Mesenchymal stem cell (in vitro differentiated cells and primary cell): Measurements from ENCODE around the gene NFAT5.
"Not testable (repeated sequence)": the region's sequence is repeated elsewhere in the genome, so short reads cannot be mapped to it uniquely, and the experiment has no call there.

Experiments
- DNase-seq: peaks from one replicate; pipeline ENCODE4 v3.0.0-alpha.2; 2013
- H2AFZ ChIP-seq: one replicate; pipeline ENCODE4 v1.6.1; 2013; ENCODE audit warnings: low read depth, mild to moderate bottlenecking, control low read depth, inconsistent platforms, low read length, moderate library complexity
- H2AK5ac ChIP-seq: 2 replicates; pipeline ENCODE4 v1.6.1; 2013; ENCODE audit warnings: low read length, moderate library complexity, mild to moderate bottlenecking, inconsistent platforms; ENCODE audit not compliant: severe bottlenecking
- H2BK120ac ChIP-seq: one replicate; pipeline ENCODE4 v1.6.1; 2013; ENCODE audit warnings: low read depth, mild to moderate bottlenecking, inconsistent platforms, low read length, moderate library complexity
- H2BK12ac ChIP-seq, 2 experiments: one replicate each; pipeline ENCODE4 v1.6.1; 2013; ENCODE audit warnings: inconsistent platforms in 2 of 2, low read length in 2 of 2, mild to moderate bottlenecking in 2 of 2, moderate library complexity in 2 of 2, control low read depth in 1 of 2
- H2BK15ac ChIP-seq: one replicate; pipeline ENCODE4 v1.6.1; 2013; ENCODE audit warnings: mild to moderate bottlenecking, low read depth, inconsistent platforms; ENCODE audit not compliant: poor library complexity, severe bottlenecking
- H2BK5ac ChIP-seq: 2 replicates; pipeline ENCODE4 v1.6.1; 2013; ENCODE audit warnings: low read depth, mild to moderate bottlenecking, low read length, control low read depth, inconsistent platforms; ENCODE audit not compliant: poor library complexity, severe bottlenecking
- H3K14ac ChIP-seq, 2 experiments: one replicate each; pipeline ENCODE4 v1.6.1; 2013; ENCODE audit warnings: inconsistent platforms in 2 of 2, low read length in 2 of 2, control low read depth in 1 of 2, mild to moderate bottlenecking in 1 of 2, moderate library complexity in 1 of 2
- H3K18ac ChIP-seq, 2 experiments: one replicate each; pipeline ENCODE4 v1.6.1; 2013; ENCODE audit warnings: inconsistent platforms in 2 of 2, low read length in 2 of 2, control low read depth in 1 of 2, low read depth in 1 of 2, mild to moderate bottlenecking in 1 of 2
- H3K23ac ChIP-seq, 2 experiments: one replicate each; pipeline ENCODE4 v1.6.1; 2013; ENCODE audit warnings: inconsistent platforms in 2 of 2, low read length in 2 of 2, mild to moderate bottlenecking in 2 of 2, moderate library complexity in 2 of 2, control low read depth in 1 of 2
- H3K27ac ChIP-seq: 2 replicates; pipeline ENCODE4 v1.5.1; 2013; ENCODE audit warnings: mild to moderate bottlenecking, moderate library complexity, low read length, control low read depth, inconsistent platforms; ENCODE audit not compliant: poor library complexity, severe bottlenecking
- H3K27me3 ChIP-seq, 2 experiments: 2 replicates each; pipeline versions ENCODE4 v1.6.1 to v1.7.0; 2013; ENCODE audit warnings: low read length in 2 of 2, mild to moderate bottlenecking in 2 of 2, moderate library complexity in 2 of 2, control low read depth in 1 of 2, inconsistent platforms in 1 of 2; ENCODE audit not compliant: control insufficient read depth in 1 of 2, insufficient read depth in 1 of 2
- H3K36me3 ChIP-seq, 2 experiments: 2 replicates each; pipeline versions ENCODE4 v1.6.1 to v1.7.0; 2013; ENCODE audit warnings: low read length in 2 of 2, control low read depth in 1 of 2, inconsistent platforms in 1 of 2, low read depth in 1 of 2, mild to moderate bottlenecking in 1 of 2; ENCODE audit not compliant: insufficient read depth in 2 of 2, control insufficient read depth in 1 of 2
- H3K4ac ChIP-seq, 2 experiments: one replicate each; pipeline ENCODE4 v1.6.1; 2013; ENCODE audit warnings: inconsistent platforms in 2 of 2, low read length in 2 of 2, mild to moderate bottlenecking in 2 of 2, moderate library complexity in 2 of 2, control low read depth in 1 of 2, low read depth in 1 of 2
- H3K4me1 ChIP-seq: 2 replicates; pipeline ENCODE4 v1.6.1; 2013; ENCODE audit warnings: low read depth, low read length, control low read depth; ENCODE audit not compliant: control insufficient read depth, insufficient read depth
- H3K4me2 ChIP-seq: 2 replicates; pipeline ENCODE4 v1.6.1; 2013; ENCODE audit warnings: low read length, mild to moderate bottlenecking, inconsistent platforms; ENCODE audit not compliant: poor library complexity, severe bottlenecking
- H3K4me3 ChIP-seq, 2 experiments: 2 replicates each; pipeline versions ENCODE4 v1.5.1 to v1.7.0; 2013; ENCODE audit warnings: low read length in 2 of 2, mild to moderate bottlenecking in 2 of 2, control low read depth in 1 of 2, low read depth in 1 of 2; ENCODE audit not compliant: insufficient read depth in 1 of 2
- H3K79me1 ChIP-seq: replicated peaks from 2 replicates; pipeline ENCODE4 v1.6.1; 2013; ENCODE audit warnings: mild to moderate bottlenecking, control low read depth, low read length, inconsistent platforms; ENCODE audit not compliant: poor library complexity, severe bottlenecking
- H3K9ac ChIP-seq: 2 replicates; pipeline ENCODE4 v1.7.0; 2013; ENCODE audit warnings: mild to moderate bottlenecking, low read length, moderate library complexity
- H3K9me3 ChIP-seq: 2 replicates; pipeline ENCODE4 v1.7.0; 2013; ENCODE audit warnings: mild to moderate bottlenecking, low read length; ENCODE audit not compliant: control insufficient read depth
- H4K8ac ChIP-seq: one replicate; pipeline ENCODE4 v1.6.1; 2013; ENCODE audit warnings: inconsistent platforms, mild to moderate bottlenecking, low read length, moderate library complexity
- H4K91ac ChIP-seq: one replicate; pipeline ENCODE4 v1.6.1; 2013; ENCODE audit warnings: mild to moderate bottlenecking, low read length, inconsistent platforms
- WGBS: methylation state at CpG from one replicate; pipeline ENCODE4 v1.1.7; 2013; ENCODE audit warnings: mixed read lengths; 5-methylcytosine and 5-hydroxymethylcytosine counted together

Gene NFAT5

GRCh38 chr16:69637206-69637865 lies 71.6 kb downstream of the NFAT5 start:
- not testable (repeated sequence) for H3K27ac ChIP-seq, H3K4ac ChIP-seq, DNase-seq, H3K4me2 ChIP-seq, H2AFZ ChIP-seq, H2AK5ac ChIP-seq, H3K4me3 ChIP-seq, H2BK15ac ChIP-seq, H3K14ac ChIP-seq, H3K9ac ChIP-seq, H4K8ac ChIP-seq, H3K4me1 ChIP-seq, H2BK12ac ChIP-seq, H3K23ac ChIP-seq, H3K27me3 ChIP-seq, H3K79me1 ChIP-seq, H3K18ac ChIP-seq, H2BK120ac ChIP-seq, H2BK5ac ChIP-seq, H4K91ac ChIP-seq
- WGBS, result 98% methylated on average over 2 of the region's 3 CpGs
- peaks cover 25% of the 10 kb centered on the region for H3K9me3 ChIP-seq
- peaks cover 19 to 61% of the 10 kb centered on the region in 2 experiments for H3K36me3 ChIP-seq

- not testable (repeated sequence) for H2BK12ac ChIP-seq, H3K18ac ChIP-seq, H3K27ac ChIP-seq, H3K27me3 ChIP-seq, H2BK15ac ChIP-seq, H3K79me1 ChIP-seq, H3K4me1 ChIP-seq, H4K8ac ChIP-seq, H3K4me2 ChIP-seq, H2BK120ac ChIP-seq, H2AK5ac ChIP-seq, H2AFZ ChIP-seq, H3K23ac ChIP-seq, H2BK5ac ChIP-seq, H3K4me3 ChIP-seq, H3K4ac ChIP-seq, H3K9me3 ChIP-seq, DNase-seq, H3K14ac ChIP-seq, H3K9ac ChIP-seq, H4K91ac ChIP-seq
- 100% methylated on average over 2 of the region's 3 CpGs for WGBS
- H3K36me3 ChIP-seq, result peaks cover 10 to 35% of the 10 kb centered on the region in 2 experiments
Observed at GRCh38 chr16:69643997-69644396, 78.2 kb downstream of the NFAT5 start.

GRCh38 chr16:69644790-69645189 lies 79.0 kb downstream of the NFAT5 start:
- H3K4me1 ChIP-seq, result peaks cover 2% of the 10 kb centered on the region
- H3K36me3 ChIP-seq, result peaks cover 10 to 39% of the 10 kb centered on the region in 2 experiments
- no peak for DNase-seq
- H3K18ac ChIP-seq, result no peak overlapping the region
- H3K4ac ChIP-seq, result no peak overlapping the region
- peak overlapping the region; percentile 8 for H3K9ac ChIP-seq
- no peak overlapping the region for H3K14ac ChIP-seq
- no peak overlapping the region for H2BK15ac ChIP-seq
- no peak overlapping the region for H2BK12ac ChIP-seq
- H3K23ac ChIP-seq, result no peak overlapping the region
- H2BK120ac ChIP-seq, result no peak overlapping the region
- no peaks in the 10 kb centered on the region for H3K9me3 ChIP-seq
- no peak overlapping the region for H4K91ac ChIP-seq
- H2AK5ac ChIP-seq, result no peak overlapping the region
- no peak overlapping the region for H4K8ac ChIP-seq
- H3K27me3 ChIP-seq, result no peaks in the 10 kb centered on the region
- H3K4me3 ChIP-seq, result no peak overlapping the region
- WGBS, result no CpG with 5 or more reads among the region's 1 CpG
- no peak overlapping the region for H2AFZ ChIP-seq
- peaks cover 3% of the 10 kb centered on the region for H3K79me1 ChIP-seq
- H3K27ac ChIP-seq, result no peak overlapping the region
- no peak overlapping the region for H3K4me2 ChIP-seq
- H2BK5ac ChIP-seq, result no peak overlapping the region

GRCh38 chr16:69647020-69647419 lies 81.3 kb downstream of the NFAT5 start:
- Histone ChIP-seq H3K4ac (no peak overlapping the region), H3K9me3 (no peaks in the 10 kb centered on the region), H3K23ac (no peak overlapping the region), H4K91ac (no peak overlapping the region), H3K79me1 (peaks cover 3% of the 10 kb centered on the region), H3K9ac (no peak overlapping the region), H3K27me3 (no peaks in the 10 kb centered on the region), H2BK120ac (no peak overlapping the region), H3K27ac (no peak overlapping the region), H3K14ac (no peak overlapping the region), H2AK5ac (no peak overlapping the region), H2BK5ac (no peak overlapping the region), H2AFZ (no peak overlapping the region), H3K18ac (no peak overlapping the region), H3K4me1 (peaks cover 2% of the 10 kb centered on the region), H4K8ac (peak overlapping the region; percentile 73), H3K36me3 (peaks cover 12 to 54% of the 10 kb centered on the region in 2 experiments), H3K4me2 (no peak overlapping the region), H3K4me3 (no peak overlapping the region), H2BK15ac (no peak overlapping the region), H2BK12ac (no peak overlapping the region)
- 100% methylated on average over 3 of the region's 5 CpGs for WGBS
- DNase-seq, result no peak
